ENCODE results near the gene TRIM17.

DNA sequence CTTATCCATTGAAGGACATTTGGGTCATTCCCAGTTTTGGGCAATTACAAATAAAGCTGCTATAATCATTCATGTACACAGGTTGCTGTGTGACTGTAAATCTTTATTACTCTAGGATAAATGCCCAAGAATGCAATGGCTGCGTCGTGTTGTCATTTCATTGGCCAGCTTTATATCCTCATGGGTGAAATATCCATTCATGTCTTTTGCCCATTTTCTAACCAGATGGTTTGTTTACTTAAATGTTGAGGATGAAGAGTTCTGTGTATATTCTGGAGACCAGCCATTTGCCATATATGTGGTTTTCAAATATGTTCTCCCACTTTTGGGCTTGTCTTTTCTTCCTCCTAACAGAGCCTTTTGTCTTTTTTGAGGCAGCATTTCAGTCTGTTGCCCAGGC is 35.3 kb downstream of the TRIM17 start:
- TF ChIP-seq, protein P1, sequence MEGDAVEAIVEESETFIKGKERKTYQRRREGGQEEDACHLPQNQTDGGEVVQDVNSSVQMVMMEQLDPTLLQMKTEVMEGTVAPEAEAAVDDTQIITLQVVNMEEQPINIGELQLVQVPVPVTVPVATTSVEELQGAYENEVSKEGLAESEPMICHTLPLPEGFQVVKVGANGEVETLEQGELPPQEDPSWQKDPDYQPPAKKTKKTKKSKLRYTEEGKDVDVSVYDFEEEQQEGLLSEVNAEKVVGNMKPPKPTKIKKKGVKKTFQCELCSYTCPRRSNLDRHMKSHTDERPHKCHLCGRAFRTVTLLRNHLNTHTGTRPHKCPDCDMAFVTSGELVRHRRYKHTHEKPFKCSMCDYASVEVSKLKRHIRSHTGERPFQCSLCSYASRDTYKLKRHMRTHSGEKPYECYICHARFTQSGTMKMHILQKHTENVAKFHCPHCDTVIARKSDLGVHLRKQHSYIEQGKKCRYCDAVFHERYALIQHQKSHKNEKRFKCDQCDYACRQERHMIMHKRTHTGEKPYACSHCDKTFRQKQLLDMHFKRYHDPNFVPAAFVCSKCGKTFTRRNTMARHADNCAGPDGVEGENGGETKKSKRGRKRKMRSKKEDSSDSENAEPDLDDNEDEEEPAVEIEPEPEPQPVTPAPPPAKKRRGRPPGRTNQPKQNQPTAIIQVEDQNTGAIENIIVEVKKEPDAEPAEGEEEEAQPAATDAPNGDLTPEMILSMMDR (conservative IDR thresholded peaks at IDR 0.05) = no peak
- no peak for TF ChIP-seq EZH2 (IDR thresholded peaks at IDR 0.05; ENCODE audit: low read depth)
